Ascending aorta (tissue), 2 donors: ENCODE measurements around the gene SKIDA1. TPM values are rescaled to one million over a fixed set of nuclear protein-coding genes. Genes with fewer than 3 reads are reported as not detected.

Experiments
- DNase-seq, 2 donors: peaks; one replicate each; pipeline ENCODE4 v3.0.0-alpha.2; 2019; ENCODE audit warnings: low spot score in 2 of 2
- H3K27ac ChIP-seq, 2 donors: fragments of 200-600 bp; sonication (generic); one replicate each; pipeline ENCODE4 v1.5.1; 2016 to 2017; ENCODE audit warnings: mild to moderate bottlenecking in 1 of 2
- H3K27me3 ChIP-seq: fragments of 200-600 bp; sonication (generic); one replicate; pipeline ENCODE4 v1.5.1; 2017
- H3K36me3 ChIP-seq, 2 donors: fragments of 200-600 bp; sonication (generic); one replicate each; pipeline ENCODE4 v1.5.1; 2016
- H3K4me1 ChIP-seq, 2 donors: fragments of 200-600 bp; sonication (generic); one replicate each; pipeline ENCODE4 v1.5.1; 2016 to 2017; ENCODE audit warnings: mild to moderate bottlenecking in 1 of 2
- H3K4me3 ChIP-seq, 2 donors: fragments of 200-600 bp; sonication (generic); one replicate each; pipeline ENCODE4 v1.5.1; 2016 to 2017; ENCODE audit warnings: mild to moderate bottlenecking in 1 of 2
- H3K9me3 ChIP-seq, 2 donors: fragments of 200-600 bp; sonication (generic); one replicate each; pipeline ENCODE4 v1.5.1; 2016
- intact Hi-C: fragments of 100-400 bp; cut with DNase I; formaldehyde crosslinking; loops from one replicate; pipeline ENCODE4 v1.15.1; 2023
- total RNA-seq: library from RNA; depleted of rRNA; stranded (reverse); fragments of >200 nt; gene quantifications from one replicate; pipeline ENCODE4 v1.1.0, GENCODE V29; 2016
- TF ChIP-seq, protein P1 (sequence below), 3 experiments: fragments of 200-600 bp in 2 of 3; fragments of 450-650 bp in 1 of 3; sonication (generic) in 2 of 3; IDR thresholded peaks; one replicate each; pipeline ENCODE4 v1.5.1; 2016 to 2019; ENCODE audit warnings: antibody characterized with exemption in 3 of 3, mild to moderate bottlenecking in 1 of 3, moderate library complexity in 1 of 3

The SKIDA1 gene
- total RNA-seq, 1 donor from 2014 or later = not detected

DNA sequence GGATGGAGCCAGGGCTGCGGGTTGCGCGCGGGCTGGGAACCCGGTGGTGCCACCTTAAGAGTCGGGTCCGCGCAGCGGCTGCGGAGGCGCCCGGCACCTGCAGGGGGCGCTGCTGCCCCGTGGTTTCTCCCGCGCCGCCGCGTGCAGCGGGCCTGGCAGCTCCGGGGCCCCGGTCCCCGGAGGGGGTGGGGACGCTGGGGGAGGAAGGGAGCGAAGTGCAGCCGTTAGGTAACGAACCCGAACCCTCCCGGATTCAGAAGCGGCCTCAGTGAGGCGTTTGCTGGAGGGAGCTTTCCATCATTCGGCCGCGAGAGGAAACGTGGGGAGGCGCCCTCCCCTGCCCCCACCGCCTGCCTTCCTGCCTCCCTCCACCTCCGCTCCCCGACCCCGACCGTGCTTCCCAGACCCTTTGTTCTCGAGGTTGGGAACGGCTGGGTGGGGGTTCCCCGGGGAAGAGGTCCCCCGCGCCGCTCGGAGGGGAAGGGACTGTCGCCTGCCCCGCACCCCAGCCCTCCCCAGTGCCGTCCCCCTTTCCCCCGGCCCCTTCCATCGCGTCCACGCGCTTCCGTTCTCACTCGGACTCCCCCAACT lies 29.6 kb downstream of the SKIDA1 start:
- TF ChIP-seq, protein P1, sequence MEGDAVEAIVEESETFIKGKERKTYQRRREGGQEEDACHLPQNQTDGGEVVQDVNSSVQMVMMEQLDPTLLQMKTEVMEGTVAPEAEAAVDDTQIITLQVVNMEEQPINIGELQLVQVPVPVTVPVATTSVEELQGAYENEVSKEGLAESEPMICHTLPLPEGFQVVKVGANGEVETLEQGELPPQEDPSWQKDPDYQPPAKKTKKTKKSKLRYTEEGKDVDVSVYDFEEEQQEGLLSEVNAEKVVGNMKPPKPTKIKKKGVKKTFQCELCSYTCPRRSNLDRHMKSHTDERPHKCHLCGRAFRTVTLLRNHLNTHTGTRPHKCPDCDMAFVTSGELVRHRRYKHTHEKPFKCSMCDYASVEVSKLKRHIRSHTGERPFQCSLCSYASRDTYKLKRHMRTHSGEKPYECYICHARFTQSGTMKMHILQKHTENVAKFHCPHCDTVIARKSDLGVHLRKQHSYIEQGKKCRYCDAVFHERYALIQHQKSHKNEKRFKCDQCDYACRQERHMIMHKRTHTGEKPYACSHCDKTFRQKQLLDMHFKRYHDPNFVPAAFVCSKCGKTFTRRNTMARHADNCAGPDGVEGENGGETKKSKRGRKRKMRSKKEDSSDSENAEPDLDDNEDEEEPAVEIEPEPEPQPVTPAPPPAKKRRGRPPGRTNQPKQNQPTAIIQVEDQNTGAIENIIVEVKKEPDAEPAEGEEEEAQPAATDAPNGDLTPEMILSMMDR (IDR thresholded peaks at IDR 0.05) = peak; percentile 84 to 98 (median 92)
- peak in 1 of 2 donors; percentile 91 for DNase-seq
- Histone ChIP-seq H3K9me3 (no peaks in the 10 kb centered on the region), H3K27me3 (no peaks in the 10 kb centered on the region), H3K4me1 (peaks cover 6% of the 10 kb centered on the region in 2 donors), H3K4me3 (peak overlapping the region; percentile 68 to 95), H3K27ac (peak overlapping the region; percentile 35 to 51), H3K36me3 (no peaks in the 10 kb centered on the region)
- intact Hi-C loops = loop anchor here (1.0 to 10.0 kb wide), 11 partner anchors 21 to 1566 kb away; partner anchors contain the start of genes COMMD3 and DNAJC1

DNA sequence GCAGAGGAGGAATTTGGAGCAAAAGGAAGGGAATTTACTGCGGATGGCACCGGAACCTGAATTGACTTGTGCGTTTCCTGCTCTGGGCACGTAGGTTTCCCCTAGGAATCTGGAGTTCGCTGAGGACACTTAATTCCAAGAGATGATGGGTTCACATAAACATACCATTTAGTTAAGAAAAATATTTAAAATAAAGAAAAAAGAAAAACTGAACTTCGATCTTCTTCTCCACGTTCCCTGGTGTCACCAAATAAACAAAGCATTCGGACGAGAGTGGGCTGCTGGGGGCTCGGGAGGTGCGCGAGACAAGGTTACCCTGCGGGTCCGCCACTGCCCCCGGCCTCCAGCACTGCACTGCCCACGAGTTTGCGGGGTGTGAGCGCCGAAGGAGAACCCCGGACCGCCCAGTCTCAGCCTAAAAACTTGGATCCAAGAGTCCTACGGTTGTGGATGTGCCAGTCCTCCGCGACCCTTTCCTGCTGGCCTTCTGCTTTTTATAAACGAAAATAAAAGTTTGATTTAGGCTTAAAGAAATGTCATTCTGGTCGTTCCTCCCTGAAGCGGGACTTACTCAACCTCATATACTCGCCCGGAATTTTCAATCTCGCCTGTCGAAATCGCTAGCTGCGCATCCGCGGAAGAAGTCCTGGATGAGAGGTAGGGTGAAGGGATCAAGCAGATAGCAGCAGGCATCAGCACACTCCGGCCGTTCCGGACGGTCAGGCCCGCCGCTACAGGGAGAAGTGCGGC lies 30.3 kb downstream of the SKIDA1 start:
- intact Hi-C loops = loop anchor here (2.0 to 10.0 kb wide), 8 partner anchors 203 to 1567 kb away; partner anchors contain the start of genes COMMD3 and DNAJC1
- no peak for DNase-seq
- TF ChIP-seq, protein P1 (IDR thresholded peaks at IDR 0.05) = no peak
- Histone ChIP-seq H3K27me3 (no peaks in the 10 kb centered on the region), H3K9me3 (no peaks in the 10 kb centered on the region), H3K27ac (peak overlapping the region; percentile 15 to 46), H3K36me3 (no peaks in the 10 kb centered on the region), H3K4me1 (peaks cover 3% of the 10 kb centered on the region in 2 donors), H3K4me3 (peak overlapping the region; percentile 68 to 95)

DNA sequence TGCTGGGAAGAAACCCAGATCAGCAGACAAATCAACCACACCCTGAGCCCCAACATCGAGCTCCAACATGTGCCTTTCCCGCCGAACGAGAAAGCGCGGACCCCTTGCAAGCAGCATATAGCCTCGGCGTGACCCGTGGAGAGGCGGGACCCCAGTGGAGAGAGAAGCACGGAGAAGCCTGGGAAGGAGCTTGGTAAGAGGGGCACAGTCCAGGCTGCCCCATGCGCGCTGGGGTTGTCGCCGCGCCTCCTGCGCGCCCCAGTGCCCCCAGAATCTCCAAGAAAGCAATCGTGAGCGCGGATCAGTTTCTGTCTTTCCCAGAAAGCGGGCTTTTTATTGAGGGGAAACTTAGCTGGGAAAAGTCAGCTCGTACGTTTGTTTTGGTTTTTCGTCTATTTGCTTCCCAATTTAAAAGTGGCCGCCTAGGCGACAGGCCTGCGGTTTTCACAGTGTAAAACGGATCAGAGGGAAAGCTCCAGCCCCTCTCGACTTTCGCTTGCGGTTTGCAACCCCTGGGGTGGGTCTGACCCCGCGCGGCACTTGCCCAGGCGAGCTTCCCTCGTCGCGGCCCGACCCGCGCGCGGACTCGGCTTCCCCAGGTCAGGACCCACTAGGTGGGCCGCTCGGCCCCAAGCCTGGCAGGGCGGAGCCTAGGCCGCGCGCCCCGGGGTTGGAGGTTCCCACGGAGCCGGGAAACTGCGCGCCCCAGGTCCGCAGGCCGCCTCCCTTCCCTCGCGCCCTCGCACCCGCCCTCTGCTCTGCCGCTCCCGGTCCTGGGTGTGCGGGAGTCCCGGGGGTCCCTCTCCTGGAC lies 31.1 kb downstream of the SKIDA1 start:
- H3K27me3 ChIP-seq = no peaks in the 10 kb centered on the region
- no peak for DNase-seq
- intact Hi-C loops = loop anchor here (2.0 to 10.0 kb wide), 8 partner anchors 202 to 1568 kb away; partner anchors contain the start of genes COMMD3 and DNAJC1
- TF ChIP-seq, protein P1 (IDR thresholded peaks at IDR 0.05) = peak in 1 of 3 experiments; percentile 9
- H3K36me3 ChIP-seq = no peaks in the 10 kb centered on the region
- H3K9me3 ChIP-seq = no peaks in the 10 kb centered on the region
- peaks cover 3% of the 10 kb centered on the region in 2 donors for H3K4me1 ChIP-seq
- peak overlapping the region; percentile 68 to 95 for H3K4me3 ChIP-seq
- peak overlapping the region; percentile 15 to 46 for H3K27ac ChIP-seq

DNA sequence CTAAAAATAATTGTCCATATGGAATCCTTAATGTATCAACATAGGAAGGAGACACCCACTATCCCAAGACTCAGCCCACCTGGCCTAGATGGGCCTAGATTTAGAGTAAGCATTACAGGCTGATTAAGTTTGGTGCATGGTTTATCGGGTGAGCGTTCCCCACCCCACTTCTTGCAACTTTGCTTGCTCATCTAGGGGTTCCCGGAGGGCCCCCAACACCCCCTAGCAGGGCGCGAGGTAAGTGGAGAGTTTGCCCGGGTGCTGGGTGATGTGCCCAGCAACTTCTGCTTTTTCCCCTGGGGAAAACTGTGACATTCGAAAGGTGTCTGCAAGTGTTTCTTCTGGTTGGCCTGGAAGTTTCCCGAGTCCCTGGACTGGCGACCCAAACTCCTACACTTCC lies 31.7 kb downstream of the SKIDA1 start:
- Histone ChIP-seq H3K4me1 (peaks cover 3% of the 10 kb centered on the region in 2 donors), H3K27me3 (no peaks in the 10 kb centered on the region), H3K9me3 (no peaks in the 10 kb centered on the region), H3K4me3 (peak overlapping the region; percentile 68 to 95), H3K27ac (peak overlapping the region in 1 of 2 donors; percentile 46), H3K36me3 (no peaks in the 10 kb centered on the region)
- intact Hi-C loops = loop anchor here (2.0 to 10.0 kb wide), 3 partner anchors 215 to 761 kb away; partner anchors contain the start of gene DNAJC1
- TF ChIP-seq, protein P1 (IDR thresholded peaks at IDR 0.05) = no peak
- no peak for DNase-seq

DNA sequence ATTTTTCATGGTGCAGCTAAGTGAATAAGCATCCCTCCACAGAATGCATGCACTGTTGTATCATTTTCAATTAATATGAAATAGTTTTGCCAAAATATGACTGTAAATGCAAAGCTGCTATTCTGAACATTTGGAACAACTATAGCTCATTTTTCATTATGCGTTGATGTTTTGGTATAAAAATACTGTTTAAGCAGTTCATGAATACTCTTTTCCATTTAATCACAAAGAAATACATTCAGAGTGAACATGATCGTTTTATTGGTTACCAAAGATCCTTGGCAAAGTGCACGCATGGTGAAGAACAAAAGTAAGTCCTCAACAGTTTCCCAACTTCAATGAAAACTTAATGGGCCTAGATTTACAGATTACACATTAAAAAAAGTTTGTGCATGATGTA lies 33.1 kb downstream of the SKIDA1 start:
- Histone ChIP-seq H3K4me3 (no peak overlapping the region), H3K9me3 (no peaks in the 10 kb centered on the region), H3K27me3 (no peaks in the 10 kb centered on the region), H3K36me3 (no peaks in the 10 kb centered on the region), H3K4me1 (peaks cover 3% of the 10 kb centered on the region in 2 donors), H3K27ac (no peak overlapping the region)
- TF ChIP-seq, protein P1 (IDR thresholded peaks at IDR 0.05) = no peak
- intact Hi-C loops = loop anchor here (10.0 kb wide), 1 partner anchor 762 kb away; no protein-coding TSS in a partner anchor
- DNase-seq = no peak
